Panc1 (cell line): ENCODE results near the gene MOB3C.

Source experiments
- POLR2AphosphoS5 ChIP-seq: IDR thresholded peaks from 2 replicates; pipeline ENCODE4 v1.6.1; 2012; ENCODE audit warnings: mild to moderate bottlenecking, low read depth, low read length, moderate library complexity
- TCF7L2 ChIP-seq: IDR thresholded peaks from 2 replicates; pipeline ENCODE4 v1.6.1; 2011; ENCODE audit warnings: mild to moderate bottlenecking, low read depth, low read length, inconsistent platforms
- TF ChIP-seq, protein P1 (sequence below): fragments of 450-650 bp; IDR thresholded peaks from 2 replicates; pipeline ENCODE4 v1.5.1; 2017; ENCODE audit warnings: mild to moderate bottlenecking

GRCh38 chr1:46606255-46606965 lies 10.2 kb downstream of the MOB3C start:
- TF ChIP-seq, protein P1, sequence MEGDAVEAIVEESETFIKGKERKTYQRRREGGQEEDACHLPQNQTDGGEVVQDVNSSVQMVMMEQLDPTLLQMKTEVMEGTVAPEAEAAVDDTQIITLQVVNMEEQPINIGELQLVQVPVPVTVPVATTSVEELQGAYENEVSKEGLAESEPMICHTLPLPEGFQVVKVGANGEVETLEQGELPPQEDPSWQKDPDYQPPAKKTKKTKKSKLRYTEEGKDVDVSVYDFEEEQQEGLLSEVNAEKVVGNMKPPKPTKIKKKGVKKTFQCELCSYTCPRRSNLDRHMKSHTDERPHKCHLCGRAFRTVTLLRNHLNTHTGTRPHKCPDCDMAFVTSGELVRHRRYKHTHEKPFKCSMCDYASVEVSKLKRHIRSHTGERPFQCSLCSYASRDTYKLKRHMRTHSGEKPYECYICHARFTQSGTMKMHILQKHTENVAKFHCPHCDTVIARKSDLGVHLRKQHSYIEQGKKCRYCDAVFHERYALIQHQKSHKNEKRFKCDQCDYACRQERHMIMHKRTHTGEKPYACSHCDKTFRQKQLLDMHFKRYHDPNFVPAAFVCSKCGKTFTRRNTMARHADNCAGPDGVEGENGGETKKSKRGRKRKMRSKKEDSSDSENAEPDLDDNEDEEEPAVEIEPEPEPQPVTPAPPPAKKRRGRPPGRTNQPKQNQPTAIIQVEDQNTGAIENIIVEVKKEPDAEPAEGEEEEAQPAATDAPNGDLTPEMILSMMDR: no peak
- no peak for TF ChIP-seq POLR2AphosphoS5
- no peak for TF ChIP-seq TCF7L2
